BLaER1 (cell line): ENCODE data around the gene SUGT1.
A peak's percentile ranks its signal among the peaks of the same experiment; 100 is the strongest.

ENCODE experiments used
- H3K27ac ChIP-seq: shearing (Covaris generic); formaldehyde crosslinking; 2 replicates; pipeline ENCODE4 v1.8.1; 2022
- H3K27me3 ChIP-seq: shearing (Covaris generic); formaldehyde crosslinking; 2 replicates; pipeline ENCODE4 v1.8.1; 2022
- H3K36me3 ChIP-seq: shearing (Covaris generic); formaldehyde crosslinking; 2 replicates; pipeline ENCODE4 v1.8.1; 2022
- H3K4me1 ChIP-seq: shearing (Covaris generic); formaldehyde crosslinking; 2 replicates; pipeline ENCODE4 v1.8.1; 2022
- H3K4me2 ChIP-seq: shearing (Covaris generic); formaldehyde crosslinking; 2 replicates; pipeline ENCODE4 v1.8.1; 2022
- H3K4me3 ChIP-seq: shearing (Covaris generic); formaldehyde crosslinking; 2 replicates; pipeline ENCODE4 v1.8.1; 2022
- H3K9ac ChIP-seq: shearing (Covaris generic); formaldehyde crosslinking; 2 replicates; pipeline ENCODE4 v1.8.1; 2022
- H3K9me3 ChIP-seq: shearing (Covaris generic); formaldehyde crosslinking; 2 replicates; pipeline ENCODE4 v1.8.1; 2022
- H4K20me1 ChIP-seq: shearing (Covaris generic); formaldehyde crosslinking; 2 replicates; pipeline ENCODE4 v1.8.1; 2022
- Cebpa-rat ChIP-seq: shearing (Covaris generic); IDR thresholded peaks from 2 replicates; pipeline ENCODE4 v1.8.1; 2022

SUGT1 gene

DNA sequence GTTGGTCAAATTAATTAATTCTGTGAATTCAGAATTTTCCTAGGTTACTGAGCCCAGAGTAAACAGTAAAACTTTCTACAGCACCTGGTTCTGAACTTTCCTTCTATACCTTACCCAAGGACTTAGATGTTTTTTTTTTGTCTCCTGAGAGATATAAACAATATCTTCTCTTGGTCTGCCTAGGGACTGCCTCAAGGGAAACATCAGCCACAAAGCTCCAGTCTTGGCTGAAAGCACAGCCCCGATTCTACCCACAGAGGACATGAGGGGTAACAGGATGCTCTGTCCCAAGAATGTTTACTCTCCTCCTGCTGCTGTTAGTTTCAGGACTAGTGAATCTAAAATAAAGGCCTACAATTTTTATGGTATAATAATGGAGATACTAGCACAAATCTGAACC lies 72.7 kb downstream of the SUGT1 start:
- peak overlapping the region; percentile 33 for H3K4me2 ChIP-seq
- 0 out of 2 replicates have a peak, but pooled peaks cover 5% of the 10 kb centered on the region for H3K9me3 ChIP-seq
- H4K20me1 ChIP-seq = no peaks in the 10 kb centered on the region
- H3K9ac ChIP-seq = no peak overlapping the region
- no peaks in the 10 kb centered on the region for H3K36me3 ChIP-seq
- TF ChIP-seq Cebpa-rat = no peak
- peaks cover 30% of the 10 kb centered on the region for H3K4me1 ChIP-seq
- no peak overlapping the region for H3K4me3 ChIP-seq
- H3K27ac ChIP-seq = no peak overlapping the region
- no peaks in the 10 kb centered on the region for H3K27me3 ChIP-seq

DNA sequence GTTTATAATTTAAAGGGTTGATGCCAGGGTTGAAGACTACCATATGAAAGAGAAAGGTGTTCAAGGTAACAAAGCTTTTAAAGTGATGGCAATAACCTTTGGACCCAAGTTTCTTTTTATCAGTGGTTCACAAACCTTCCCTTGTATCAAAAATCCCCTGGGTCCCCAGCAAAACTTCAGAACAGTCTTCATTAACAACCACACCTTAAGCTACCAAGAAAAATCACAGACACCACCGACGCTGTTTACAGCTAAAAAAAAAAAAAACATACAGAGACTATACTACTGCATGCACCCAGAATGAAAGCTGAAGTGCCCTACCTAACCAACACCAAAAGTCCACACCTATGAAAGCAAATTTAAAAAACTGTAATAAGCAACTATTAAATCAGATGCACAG lies 73.6 kb downstream of the SUGT1 start:
- Histone ChIP-seq H3K9ac (no peak overlapping the region), H3K4me2 (no peak overlapping the region), H3K27me3 (no peaks in the 10 kb centered on the region), H3K4me3 (no peak overlapping the region), H4K20me1 (no peaks in the 10 kb centered on the region), H3K27ac (no peak overlapping the region), H3K36me3 (no peaks in the 10 kb centered on the region), H3K9me3 (0 out of 2 replicates have a peak, but pooled peaks cover 5% of the 10 kb centered on the region), H3K4me1 (peaks cover 30% of the 10 kb centered on the region)
- TF ChIP-seq Cebpa-rat = no peak

DNA sequence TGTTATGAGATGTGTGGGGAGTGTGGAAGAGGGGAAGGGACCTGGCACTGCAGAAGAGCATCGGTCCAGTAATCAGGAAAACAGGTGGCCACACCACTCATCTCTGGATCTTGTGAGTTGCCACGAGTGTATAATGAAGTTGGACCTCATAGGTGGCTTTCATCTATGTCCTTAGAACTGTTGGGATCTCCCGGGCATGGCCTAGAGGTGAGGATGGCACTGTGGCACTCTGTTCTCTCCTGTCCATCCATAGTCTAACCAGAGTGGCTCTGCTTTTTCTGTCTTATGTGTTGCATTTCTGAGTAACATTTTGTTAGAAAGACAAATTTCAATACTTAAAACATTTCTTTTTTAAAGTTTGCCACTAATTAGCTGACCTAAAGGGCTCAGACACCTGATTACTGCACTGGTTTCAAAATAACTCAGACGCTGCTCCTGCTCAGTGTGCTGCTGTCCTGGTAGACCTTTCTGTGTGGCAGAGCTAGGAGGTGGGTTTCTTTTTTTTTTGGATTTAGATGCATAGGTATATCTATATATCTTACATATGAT lies 81.5 kb downstream of the SUGT1 start:
- H3K4me1 ChIP-seq = peaks cover 7% of the 10 kb centered on the region
- no peak overlapping the region for H3K4me3 ChIP-seq
- no peaks in the 10 kb centered on the region for H3K36me3 ChIP-seq
- no peak overlapping the region for H3K9ac ChIP-seq
- H4K20me1 ChIP-seq = no peaks in the 10 kb centered on the region
- H3K27me3 ChIP-seq = peaks cover 15% of the 10 kb centered on the region
- no peak overlapping the region for H3K4me2 ChIP-seq
- no peak for TF ChIP-seq Cebpa-rat
- peaks cover 8% of the 10 kb centered on the region for H3K9me3 ChIP-seq
- no peak overlapping the region for H3K27ac ChIP-seq

DNA sequence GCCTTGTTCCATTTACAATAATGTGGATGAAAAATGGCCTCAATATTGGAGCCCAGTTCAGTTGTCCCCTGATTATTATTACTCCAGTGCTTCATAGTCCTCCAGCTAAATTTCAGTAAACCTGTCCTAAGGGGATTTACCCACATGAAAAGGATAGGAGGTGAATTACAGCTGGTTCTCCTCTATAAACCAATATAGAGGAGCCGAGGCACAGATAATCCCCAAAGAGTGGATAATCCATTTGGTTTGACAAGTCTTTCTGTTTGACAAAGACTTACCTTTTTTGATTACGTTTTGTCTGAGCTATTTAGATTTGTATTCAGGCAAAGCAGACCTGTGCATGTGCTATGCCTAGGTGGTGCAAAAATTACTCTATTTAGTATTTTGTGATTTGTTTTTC lies 84.3 kb downstream of the SUGT1 start:
- 0 out of 2 replicates have a peak, but pooled peaks cover 6% of the 10 kb centered on the region for H3K4me1 ChIP-seq
- H3K27ac ChIP-seq = no peak overlapping the region
- H3K9me3 ChIP-seq = peaks cover 19% of the 10 kb centered on the region
- no peak overlapping the region for H3K9ac ChIP-seq
- no peak overlapping the region for H3K4me3 ChIP-seq
- H3K36me3 ChIP-seq = no peaks in the 10 kb centered on the region
- peaks cover 36% of the 10 kb centered on the region for H3K27me3 ChIP-seq
- H4K20me1 ChIP-seq = no peaks in the 10 kb centered on the region
- H3K4me2 ChIP-seq = no peak overlapping the region
- no peak for TF ChIP-seq Cebpa-rat

DNA sequence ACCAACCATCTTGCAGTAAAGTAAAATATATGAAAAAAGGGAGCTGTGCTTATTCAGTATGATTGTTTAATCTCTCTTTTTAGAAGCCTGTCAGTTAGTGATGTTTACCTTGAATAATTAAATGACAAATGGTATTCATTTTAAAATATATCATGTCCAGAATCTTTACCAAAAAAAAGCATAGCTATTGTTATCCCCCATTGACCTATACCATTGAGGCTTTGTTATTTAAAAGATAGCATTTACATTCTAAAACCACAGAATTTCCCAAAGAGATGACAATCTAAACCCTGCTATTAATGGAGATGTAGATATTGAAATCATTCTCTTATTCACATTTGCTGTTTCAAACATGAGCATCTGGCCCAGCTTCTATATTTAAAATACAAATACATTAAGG lies 84.8 kb downstream of the SUGT1 start:
- Histone ChIP-seq H3K9ac (no peak overlapping the region), H3K27ac (no peak overlapping the region), H3K27me3 (peaks cover 36% of the 10 kb centered on the region), H4K20me1 (no peaks in the 10 kb centered on the region), H3K4me3 (no peak overlapping the region), H3K4me2 (no peak overlapping the region), H3K36me3 (no peaks in the 10 kb centered on the region), H3K4me1 (0 out of 2 replicates have a peak, but pooled peaks cover 6% of the 10 kb centered on the region), H3K9me3 (peaks cover 19% of the 10 kb centered on the region)
- no peak for TF ChIP-seq Cebpa-rat

DNA sequence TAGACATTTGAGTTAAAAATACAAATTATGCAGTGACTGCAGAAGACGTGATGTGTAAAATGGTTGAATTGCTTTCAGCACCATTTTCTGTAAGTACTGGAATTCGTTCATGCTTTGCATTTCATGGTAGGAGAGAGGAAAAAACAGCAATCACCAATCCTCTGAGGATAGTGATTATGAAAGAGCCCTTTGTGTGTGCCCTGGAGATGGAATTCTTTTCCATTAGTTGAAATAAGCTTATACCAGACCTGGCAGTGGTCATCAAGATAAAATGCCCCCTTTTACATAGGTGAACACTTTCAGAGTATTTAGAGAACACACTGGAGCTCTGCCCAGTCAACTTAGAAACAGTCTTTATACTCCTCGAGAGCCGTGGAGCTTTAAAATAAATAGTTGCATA lies 85.3 kb downstream of the SUGT1 start:
- Histone ChIP-seq H4K20me1 (no peaks in the 10 kb centered on the region), H3K4me1 (0 out of 2 replicates have a peak, but pooled peaks cover 6% of the 10 kb centered on the region), H3K9ac (no peak overlapping the region), H3K36me3 (no peaks in the 10 kb centered on the region), H3K27ac (no peak overlapping the region), H3K4me3 (no peak overlapping the region), H3K27me3 (peaks cover 36% of the 10 kb centered on the region), H3K4me2 (no peak overlapping the region), H3K9me3 (peaks cover 19% of the 10 kb centered on the region)
- TF ChIP-seq Cebpa-rat = no peak

DNA sequence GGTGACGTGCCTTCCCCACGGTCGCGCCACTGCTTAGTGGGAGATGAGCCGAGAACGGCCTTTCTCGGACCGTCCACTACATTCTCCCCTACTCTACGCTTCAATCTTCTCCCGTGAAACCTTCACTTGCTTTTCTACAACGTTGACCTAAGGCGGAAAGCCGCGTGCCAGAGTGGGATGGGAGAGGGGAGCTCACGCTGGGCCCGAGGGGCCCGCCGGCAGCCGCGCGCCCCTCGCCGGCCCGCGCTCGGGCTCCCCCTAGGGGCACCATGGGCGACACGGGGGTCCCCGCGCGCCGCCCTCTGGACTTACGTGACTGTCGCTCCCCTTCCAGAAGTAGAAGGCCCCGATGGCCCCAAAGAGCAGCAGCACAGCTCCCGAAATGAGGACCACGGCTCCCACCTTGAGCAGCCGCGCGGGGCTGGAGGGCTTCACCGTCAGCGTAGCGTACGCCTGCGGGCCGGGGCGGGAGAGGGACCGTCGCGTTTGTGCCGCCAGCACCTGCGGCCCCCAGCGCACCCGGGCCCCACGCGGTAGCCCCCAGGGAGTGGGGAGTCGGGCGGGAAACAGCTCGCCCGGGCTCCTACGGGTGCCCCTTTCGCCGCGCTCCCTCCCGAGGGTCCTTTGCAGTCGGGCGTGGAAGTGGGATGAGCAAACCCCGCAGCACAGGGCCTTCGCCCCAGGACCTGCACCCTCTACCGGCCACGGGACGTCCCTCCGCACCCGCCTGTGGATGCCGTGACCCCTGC lies 86.3 kb downstream of the SUGT1 start:
- Histone ChIP-seq H3K9me3 (peaks cover 19% of the 10 kb centered on the region), H3K4me3 (peak overlapping the region; percentile 61), H3K4me2 (peak overlapping the region; percentile 58), H4K20me1 (no peaks in the 10 kb centered on the region), H3K4me1 (0 out of 2 replicates have a peak, but pooled peaks cover 6% of the 10 kb centered on the region), H3K9ac (no peak overlapping the region), H3K27ac (no peak overlapping the region), H3K36me3 (no peaks in the 10 kb centered on the region), H3K27me3 (peaks cover 36% of the 10 kb centered on the region)
- TF ChIP-seq Cebpa-rat = no peak

- no peaks in the 10 kb centered on the region for H3K36me3 ChIP-seq
- H3K4me1 ChIP-seq = 0 out of 2 replicates have a peak, but pooled peaks cover 6% of the 10 kb centered on the region
- H3K4me3 ChIP-seq = peak within 1 kb of the TSS; percentile 61
- peaks cover 19% of the 10 kb centered on the region for H3K9me3 ChIP-seq
- H3K4me2 ChIP-seq = peak within 1 kb of the TSS; percentile 58
- H3K27me3 ChIP-seq = peaks cover 36% of the 10 kb centered on the region
- no peak within 1 kb of the TSS for H3K27ac ChIP-seq
- no peaks in the 10 kb centered on the region for H4K20me1 ChIP-seq
- H3K9ac ChIP-seq = no peak within 1 kb of the TSS
- TF ChIP-seq Cebpa-rat = no peak
Observed at GRCh38 chr13:52739468-52740071, 86.9 kb downstream of the SUGT1 start, which contains the start of gene CNMD. CNMD (minus strand) TSS chr13:52739820; CDS start chr13:52739701, 119 bp downstream.

DNA sequence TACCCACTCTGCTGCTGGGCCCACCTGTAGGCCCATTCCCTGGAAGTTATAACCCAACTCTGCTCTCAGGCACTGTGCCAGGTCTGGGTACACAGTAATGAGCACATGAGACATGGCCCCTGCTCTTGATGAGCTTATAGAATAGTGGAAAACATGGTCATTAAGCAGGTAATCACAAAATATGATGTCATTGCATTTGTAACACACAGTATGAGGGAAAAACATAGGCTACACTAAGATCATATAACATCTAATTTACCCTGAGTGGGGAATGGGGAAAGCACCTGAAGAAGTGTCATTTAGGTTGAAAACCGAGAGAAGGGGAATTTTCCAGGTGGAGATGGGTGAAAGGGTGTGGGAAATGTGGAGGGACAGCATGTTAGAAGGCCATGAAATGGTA lies 90.9 kb downstream of the SUGT1 start:
- H3K36me3 ChIP-seq = no peaks in the 10 kb centered on the region
- TF ChIP-seq Cebpa-rat = no peak
- H3K4me2 ChIP-seq = no peak overlapping the region
- 0 out of 2 replicates have a peak, but pooled peaks cover 6% of the 10 kb centered on the region for H3K4me1 ChIP-seq
- no peak overlapping the region for H3K4me3 ChIP-seq
- H3K9me3 ChIP-seq = peaks cover 16% of the 10 kb centered on the region
- peaks cover 27% of the 10 kb centered on the region for H3K27me3 ChIP-seq
- H3K27ac ChIP-seq = no peak overlapping the region
- no peaks in the 10 kb centered on the region for H4K20me1 ChIP-seq
- H3K9ac ChIP-seq = no peak overlapping the region

DNA sequence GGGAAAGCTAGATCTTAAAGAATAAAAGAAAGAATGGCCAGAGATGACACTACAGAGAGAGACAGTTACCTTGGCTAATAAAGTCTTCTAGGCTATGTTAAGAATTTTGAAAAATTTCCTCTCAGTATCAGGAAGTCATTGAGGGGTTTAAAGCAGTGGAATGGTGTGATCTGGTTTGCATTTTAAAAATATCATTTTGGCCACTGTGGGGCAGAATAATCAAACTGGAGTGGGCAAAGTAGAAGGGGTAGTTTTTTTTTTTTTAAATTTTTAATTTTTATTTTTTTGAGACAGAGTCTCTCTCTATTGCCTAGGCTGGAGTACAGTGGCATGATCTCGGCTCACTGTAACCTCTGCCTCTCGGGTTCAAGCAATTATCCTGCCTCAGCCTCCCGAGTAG lies 91.4 kb downstream of the SUGT1 start:
- 0 out of 2 replicates have a peak, but pooled peaks cover 3% of the 10 kb centered on the region for H3K4me1 ChIP-seq
- peaks cover 12% of the 10 kb centered on the region for H3K9me3 ChIP-seq
- peaks cover 23% of the 10 kb centered on the region for H3K27me3 ChIP-seq
- no peak overlapping the region for H3K4me2 ChIP-seq
- no peak for TF ChIP-seq Cebpa-rat
- H3K9ac ChIP-seq = no peak overlapping the region
- H3K36me3 ChIP-seq = no peaks in the 10 kb centered on the region
- H4K20me1 ChIP-seq = no peaks in the 10 kb centered on the region
- no peak overlapping the region for H3K4me3 ChIP-seq
- H3K27ac ChIP-seq = no peak overlapping the region
